Measurements from ENCODE around the gene SH2D3C.

SH2D3C gene

DNA sequence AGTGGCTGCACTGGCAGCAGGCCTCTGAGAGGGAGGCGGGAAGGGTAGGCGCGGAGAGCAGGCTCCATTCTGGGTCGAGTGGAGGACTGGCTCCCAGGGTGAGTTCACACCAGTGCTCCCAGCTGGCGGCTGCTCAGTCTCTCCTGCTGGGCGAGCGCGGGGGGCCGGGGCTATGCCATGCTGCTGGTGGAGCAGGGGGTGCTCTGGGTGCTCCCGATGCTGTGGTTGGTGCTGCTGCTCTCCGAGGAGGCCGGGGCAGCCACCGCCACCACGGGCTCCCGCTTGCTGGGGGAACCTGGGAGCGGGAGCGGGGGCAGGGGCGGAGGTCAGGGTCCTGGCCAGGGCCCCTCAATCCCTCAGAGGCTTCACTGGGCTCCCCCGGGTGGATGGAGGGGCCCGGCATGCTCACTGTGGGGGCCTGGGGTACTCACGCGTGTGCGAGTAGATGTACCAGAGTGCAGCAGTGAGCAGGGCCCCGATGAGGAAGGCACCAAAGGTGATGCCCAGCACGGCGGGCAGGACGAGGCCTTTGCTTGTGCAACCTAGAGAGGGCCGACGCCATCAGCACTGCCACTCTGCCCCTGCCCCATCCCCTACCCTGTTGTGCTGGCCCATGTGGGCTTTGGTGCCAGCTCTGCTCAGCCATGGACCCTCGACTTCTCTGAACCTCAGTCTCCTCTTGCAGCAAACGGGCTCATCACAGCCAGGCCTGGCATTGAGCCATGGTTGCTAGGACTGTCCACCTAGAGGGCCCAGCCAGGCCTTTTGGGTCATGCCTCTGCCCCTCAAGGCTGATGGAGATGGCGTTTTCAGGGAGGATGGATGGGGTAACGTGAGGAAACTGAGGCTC, 37.3 kb upstream of the SH2D3C start:
- H3F3A ChIP-seq (ENCODE audit: control insufficient read depth, insufficient read depth) = no peaks in the 10 kb centered on the region
- no peaks in the 10 kb centered on the region for H3K9me3 ChIP-seq (ENCODE audit: control insufficient read depth, insufficient read depth, low read length)
- H3K27ac ChIP-seq (ENCODE audit: low read depth, low read length) = no peak overlapping the region
- H3K4me2 ChIP-seq (ENCODE audit: low read length) = no peak overlapping the region
- no peaks in the 10 kb centered on the region for H3K27me3 ChIP-seq (ENCODE audit: control insufficient read depth, low read length)
- no peaks in the 10 kb centered on the region for H3K79me2 ChIP-seq (ENCODE audit: control insufficient read depth, low read length)
- no peak overlapping the region for H3K4me3 ChIP-seq (ENCODE audit: low read length)
- H3K4me1 ChIP-seq (ENCODE audit: control insufficient read depth, low read length) = no peaks in the 10 kb centered on the region
- no peaks in the 10 kb centered on the region for H4K20me1 ChIP-seq (ENCODE audit: control insufficient read depth, insufficient read depth, low read depth, low read length)
- no peaks in the 10 kb centered on the region for H3K9me2 ChIP-seq (replicated peaks; ENCODE audit: control insufficient read depth, low read length)
- TF ChIP-seq EZH2phosphoT487 (IDR thresholded peaks at IDR 0.05; ENCODE audit: borderline replicate concordance, low read length) = no peak
- TF ChIP-seq, protein P1, sequence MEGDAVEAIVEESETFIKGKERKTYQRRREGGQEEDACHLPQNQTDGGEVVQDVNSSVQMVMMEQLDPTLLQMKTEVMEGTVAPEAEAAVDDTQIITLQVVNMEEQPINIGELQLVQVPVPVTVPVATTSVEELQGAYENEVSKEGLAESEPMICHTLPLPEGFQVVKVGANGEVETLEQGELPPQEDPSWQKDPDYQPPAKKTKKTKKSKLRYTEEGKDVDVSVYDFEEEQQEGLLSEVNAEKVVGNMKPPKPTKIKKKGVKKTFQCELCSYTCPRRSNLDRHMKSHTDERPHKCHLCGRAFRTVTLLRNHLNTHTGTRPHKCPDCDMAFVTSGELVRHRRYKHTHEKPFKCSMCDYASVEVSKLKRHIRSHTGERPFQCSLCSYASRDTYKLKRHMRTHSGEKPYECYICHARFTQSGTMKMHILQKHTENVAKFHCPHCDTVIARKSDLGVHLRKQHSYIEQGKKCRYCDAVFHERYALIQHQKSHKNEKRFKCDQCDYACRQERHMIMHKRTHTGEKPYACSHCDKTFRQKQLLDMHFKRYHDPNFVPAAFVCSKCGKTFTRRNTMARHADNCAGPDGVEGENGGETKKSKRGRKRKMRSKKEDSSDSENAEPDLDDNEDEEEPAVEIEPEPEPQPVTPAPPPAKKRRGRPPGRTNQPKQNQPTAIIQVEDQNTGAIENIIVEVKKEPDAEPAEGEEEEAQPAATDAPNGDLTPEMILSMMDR (IDR thresholded peaks at IDR 0.05; ENCODE audit: low read depth, low read length, poor library complexity, severe bottlenecking) = no peak
- peaks cover 33% of the 10 kb centered on the region for H3K36me3 ChIP-seq (ENCODE audit: control insufficient read depth, low read length)

DNA sequence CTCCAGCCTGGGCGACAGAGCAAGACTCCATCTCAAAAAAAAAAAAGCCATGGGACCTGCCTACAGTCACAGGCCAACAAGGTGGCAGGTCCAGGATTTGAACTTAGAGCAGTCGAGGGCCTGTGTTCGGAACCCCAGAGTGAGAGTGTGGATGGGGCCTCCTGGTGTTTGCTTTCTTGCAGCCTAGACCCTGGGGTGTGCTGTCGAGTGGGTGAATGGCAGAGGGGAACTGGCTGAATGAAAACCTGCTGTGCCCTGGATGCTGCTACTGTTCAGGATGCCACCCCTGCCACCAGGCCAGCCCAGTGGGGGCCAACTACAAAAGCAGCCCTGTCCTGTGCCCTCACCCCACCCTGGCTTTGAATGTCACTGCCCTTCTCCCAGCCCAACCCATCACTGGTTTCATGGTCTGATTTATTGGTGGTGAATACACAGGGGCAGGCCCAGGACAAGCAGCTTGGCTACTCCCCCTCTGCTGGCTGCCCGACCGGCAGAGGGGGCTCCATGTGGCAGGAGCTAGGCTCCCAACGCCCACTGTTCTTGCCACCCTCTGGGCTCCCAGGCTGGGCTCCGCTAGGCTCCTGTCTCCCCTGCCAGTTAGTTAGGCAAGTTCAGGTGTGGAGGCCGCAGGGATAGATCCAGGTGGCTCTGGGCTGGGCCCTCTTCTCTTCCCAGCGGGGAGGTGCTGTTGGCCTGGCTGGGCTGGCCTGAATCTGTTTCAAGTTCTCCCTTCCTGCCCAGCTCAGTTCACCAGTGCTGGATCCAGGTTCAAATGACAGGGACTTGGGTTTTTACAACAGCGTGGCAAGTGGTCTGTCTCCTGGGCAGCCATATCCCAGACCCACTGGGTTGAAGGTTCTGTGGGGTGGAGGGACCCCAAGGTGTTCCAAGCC, 36.4 kb upstream of the SH2D3C start:
- Histone ChIP-seq H3K4me2 (ENCODE audit: low read length) (no peak overlapping the region), H3K27ac (ENCODE audit: low read depth, low read length) (no peak overlapping the region), H3K9me3 (ENCODE audit: control insufficient read depth, insufficient read depth, low read length) (no peaks in the 10 kb centered on the region), H3K27me3 (ENCODE audit: control insufficient read depth, low read length) (no peaks in the 10 kb centered on the region), H3K4me3 (ENCODE audit: low read length) (no peak overlapping the region), H3K36me3 (ENCODE audit: control insufficient read depth, low read length) (peaks cover 41% of the 10 kb centered on the region), H3K79me2 (ENCODE audit: control insufficient read depth, low read length) (no peaks in the 10 kb centered on the region), H3K4me1 (ENCODE audit: control insufficient read depth, low read length) (peaks cover 5% of the 10 kb centered on the region; the same call in 1 of the 2 replicates), H4K20me1 (ENCODE audit: control insufficient read depth, insufficient read depth, low read depth, low read length) (no peaks in the 10 kb centered on the region), H3F3A (ENCODE audit: control insufficient read depth, insufficient read depth) (no peaks in the 10 kb centered on the region), H3K9me2 (replicated peaks; ENCODE audit: control insufficient read depth, low read length) (no peaks in the 10 kb centered on the region)
- no peak for TF ChIP-seq EZH2phosphoT487 (IDR thresholded peaks at IDR 0.05; ENCODE audit: borderline replicate concordance, low read length)
- TF ChIP-seq, protein P1 (IDR thresholded peaks at IDR 0.05; ENCODE audit: low read depth, low read length, poor library complexity, severe bottlenecking) = no peak

DNA sequence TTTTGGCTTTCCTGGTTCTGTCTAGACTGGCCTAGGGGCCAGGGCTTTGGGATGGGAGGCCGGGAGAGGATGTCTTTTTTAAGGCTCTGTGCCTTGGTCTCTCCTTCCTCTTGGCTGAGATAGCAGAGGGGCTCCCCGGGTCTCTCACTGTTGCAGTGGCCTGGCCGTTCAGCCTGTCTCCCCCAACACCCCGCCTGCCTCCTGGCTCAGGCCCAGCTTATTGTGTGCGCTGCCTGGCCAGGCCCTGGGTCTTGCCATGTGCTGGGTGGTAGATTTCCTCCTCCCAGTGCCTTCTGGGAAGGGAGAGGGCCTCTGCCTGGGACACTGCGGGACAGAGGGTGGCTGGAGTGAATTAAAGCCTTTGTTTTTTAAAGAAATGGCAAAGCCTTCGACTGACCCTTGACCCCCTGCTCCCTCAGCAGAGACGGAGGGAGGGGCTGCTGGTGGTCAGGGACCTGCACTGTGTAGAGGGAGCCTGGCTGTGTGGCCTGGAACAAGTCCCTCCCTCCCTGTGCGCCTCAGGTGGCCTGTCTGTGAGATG, 35.3 kb upstream of the SH2D3C start:
- Histone ChIP-seq H3F3A (ENCODE audit: control insufficient read depth, insufficient read depth) (no peaks in the 10 kb centered on the region), H3K4me2 (ENCODE audit: low read length) (no peak overlapping the region), H3K9me2 (replicated peaks; ENCODE audit: control insufficient read depth, low read length) (no peaks in the 10 kb centered on the region), H3K36me3 (ENCODE audit: control insufficient read depth, low read length) (peaks cover 50% of the 10 kb centered on the region), H3K4me3 (ENCODE audit: low read length) (no peak overlapping the region), H3K27ac (ENCODE audit: low read depth, low read length) (no peak overlapping the region), H3K4me1 (ENCODE audit: control insufficient read depth, low read length) (peaks cover 5% of the 10 kb centered on the region; the same call in 1 of the 2 replicates), H3K79me2 (ENCODE audit: control insufficient read depth, low read length) (no peaks in the 10 kb centered on the region), H4K20me1 (ENCODE audit: control insufficient read depth, insufficient read depth, low read depth, low read length) (no peaks in the 10 kb centered on the region), H3K9me3 (ENCODE audit: control insufficient read depth, insufficient read depth, low read length) (no peaks in the 10 kb centered on the region), H3K27me3 (ENCODE audit: control insufficient read depth, low read length) (no peaks in the 10 kb centered on the region)
- TF ChIP-seq, protein P1 (IDR thresholded peaks at IDR 0.05; ENCODE audit: low read depth, low read length, poor library complexity, severe bottlenecking) = no peak
- no peak for TF ChIP-seq EZH2phosphoT487 (IDR thresholded peaks at IDR 0.05; ENCODE audit: borderline replicate concordance, low read length)

Data from DOHH2 (cell line).